Stimulated activated CD4-positive, alpha-beta T cell treated with anti-CD3 and anti-CD28 coated beads, Interleukin-4, amount 100 ng/mL, for 48 hours (primary cell): ENCODE measurements around the gene SAMD14.
A peak's percentile ranks its signal among the peaks of the same experiment; 100 is the strongest.

Source experiments
- DNase-seq, 2 donors: peaks; one replicate each; pipeline ENCODE4 v3.0.0-alpha.2; 2020; ENCODE audit warnings: low read depth in 2 of 2

The SAMD14 gene

DNA sequence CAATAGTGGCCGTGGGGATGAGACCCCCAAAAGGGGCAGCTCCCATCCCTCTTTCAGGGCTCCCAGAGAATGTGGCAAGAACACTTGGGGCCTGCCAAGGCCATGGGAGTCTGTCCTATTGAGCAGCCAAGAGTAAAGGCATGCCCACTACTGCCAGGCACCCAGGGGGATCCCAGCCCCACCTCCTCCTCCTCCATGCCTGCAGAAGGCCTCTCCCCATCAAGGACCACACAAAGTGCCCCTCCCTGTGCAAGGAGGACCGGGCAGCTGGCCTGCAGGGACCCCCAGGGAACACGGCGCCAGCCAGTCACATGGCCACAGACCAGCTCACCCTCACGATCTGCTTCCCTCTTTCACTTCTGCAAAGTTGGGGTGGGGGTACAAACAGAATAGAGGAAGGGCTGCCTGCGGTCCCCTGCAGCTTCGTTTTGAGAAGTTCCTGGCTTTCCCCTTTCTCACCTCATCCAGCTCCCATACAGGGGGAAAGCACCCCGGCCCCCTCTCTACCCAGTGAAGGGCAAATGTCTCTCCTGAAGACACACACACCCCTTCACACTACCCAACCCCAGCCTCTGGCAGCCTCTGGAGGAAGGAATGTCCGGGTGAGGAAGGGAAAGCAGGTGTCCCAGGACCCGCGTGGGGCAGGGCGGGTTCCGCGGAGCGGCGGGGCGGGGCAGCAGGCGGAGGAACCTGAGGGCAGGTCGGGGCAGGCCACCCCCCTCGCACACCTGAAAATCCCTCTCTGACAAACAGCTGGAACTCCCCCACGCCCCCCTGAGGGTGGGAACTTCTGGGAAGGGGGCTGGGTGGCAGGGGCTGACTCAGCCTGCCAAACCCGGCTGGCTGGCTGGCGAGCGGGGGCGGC, 18.5 kb upstream of the SAMD14 start:
- DNase-seq: peak; percentile 63 to 67

DNA sequence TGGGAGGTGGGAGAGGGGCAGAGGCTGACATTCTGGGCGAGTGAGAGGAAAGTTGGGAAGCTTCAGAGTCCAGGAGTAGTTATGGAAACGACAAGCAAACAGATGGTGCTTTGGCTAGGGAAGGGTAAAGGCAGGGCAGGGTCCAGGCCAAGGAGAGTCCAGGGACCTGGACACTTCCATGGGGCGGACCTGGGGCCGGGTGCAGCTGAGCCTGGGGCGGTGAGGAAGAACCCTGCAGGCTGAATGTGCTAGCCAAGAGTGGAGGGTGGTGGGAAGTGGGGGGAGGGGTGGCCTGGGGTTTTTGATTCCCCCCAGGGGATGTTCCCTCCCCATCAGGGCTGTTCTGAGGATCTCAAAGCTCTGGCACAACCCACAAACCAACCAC, 17.9 kb upstream of the SAMD14 start:
- DNase-seq: no peak

DNA sequence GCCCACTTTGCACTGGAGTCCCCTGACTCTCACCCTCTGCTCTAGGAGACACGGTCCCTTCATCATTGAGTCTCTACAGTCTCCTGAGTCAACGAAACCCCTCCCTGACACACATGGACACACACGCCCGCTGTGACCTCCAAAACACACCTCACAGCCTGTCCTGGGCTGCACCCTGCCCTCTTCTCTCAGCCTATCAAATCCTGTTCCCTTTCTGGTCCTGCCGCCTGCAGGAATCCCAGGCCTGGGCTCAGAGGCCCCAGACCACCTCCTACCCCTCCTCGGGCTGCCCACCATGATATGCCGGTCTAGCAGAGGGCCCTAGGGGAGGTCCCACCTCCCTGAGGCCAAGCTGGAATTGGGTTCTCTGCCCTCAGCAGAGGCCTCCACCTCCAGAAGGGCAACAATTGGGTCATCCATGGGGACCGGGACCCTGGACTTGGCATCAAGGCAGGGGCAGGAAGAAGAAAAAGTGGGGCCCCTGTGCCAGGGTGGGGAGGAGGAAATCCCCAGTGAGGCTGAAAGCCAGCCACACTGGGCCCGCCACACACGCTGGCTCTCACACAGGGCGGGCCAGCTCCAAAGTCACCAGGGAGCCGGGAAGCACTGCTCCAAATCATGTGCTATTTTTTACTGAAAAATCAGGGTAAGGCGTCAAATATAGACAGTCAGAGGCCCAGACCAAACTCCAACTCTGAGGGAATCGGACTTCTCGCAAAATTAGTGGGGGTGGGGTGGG, 17.1 kb upstream of the SAMD14 start:
- no peak for DNase-seq

DNA sequence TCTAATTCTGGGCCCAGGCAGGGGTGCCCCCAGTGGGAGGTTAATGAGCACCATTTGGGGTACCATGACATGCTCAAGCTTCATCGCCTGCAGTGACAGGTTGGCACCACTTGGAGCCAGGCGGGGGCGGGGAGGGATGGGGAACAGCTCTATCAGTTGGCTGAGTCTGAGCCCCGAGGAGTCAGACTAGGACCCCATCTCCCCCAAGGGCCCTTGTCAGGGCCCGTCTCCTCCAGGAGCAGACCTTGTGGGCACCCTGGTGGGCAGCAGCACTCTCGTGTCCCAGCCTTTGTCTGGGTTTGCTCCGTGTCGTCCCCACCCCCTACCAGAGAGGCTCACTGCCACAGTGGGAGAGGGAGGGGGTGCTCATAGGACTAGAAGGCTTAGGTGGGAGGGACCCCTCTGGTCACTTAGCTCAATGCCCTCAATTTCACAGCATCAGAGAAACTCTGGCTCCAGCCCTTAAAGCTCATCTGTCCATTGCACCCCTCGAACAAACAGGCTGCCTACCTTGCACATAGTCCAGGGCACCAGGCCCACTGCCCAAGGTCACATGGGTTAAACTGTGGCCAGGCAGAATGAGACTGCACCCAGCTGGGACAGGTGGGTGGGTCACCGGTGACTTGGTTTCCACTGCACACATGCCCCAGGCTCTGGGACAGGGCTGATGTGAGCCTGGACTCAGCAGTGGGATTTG, 16.4 kb upstream of the SAMD14 start:
- DNase-seq: no peak

DNA sequence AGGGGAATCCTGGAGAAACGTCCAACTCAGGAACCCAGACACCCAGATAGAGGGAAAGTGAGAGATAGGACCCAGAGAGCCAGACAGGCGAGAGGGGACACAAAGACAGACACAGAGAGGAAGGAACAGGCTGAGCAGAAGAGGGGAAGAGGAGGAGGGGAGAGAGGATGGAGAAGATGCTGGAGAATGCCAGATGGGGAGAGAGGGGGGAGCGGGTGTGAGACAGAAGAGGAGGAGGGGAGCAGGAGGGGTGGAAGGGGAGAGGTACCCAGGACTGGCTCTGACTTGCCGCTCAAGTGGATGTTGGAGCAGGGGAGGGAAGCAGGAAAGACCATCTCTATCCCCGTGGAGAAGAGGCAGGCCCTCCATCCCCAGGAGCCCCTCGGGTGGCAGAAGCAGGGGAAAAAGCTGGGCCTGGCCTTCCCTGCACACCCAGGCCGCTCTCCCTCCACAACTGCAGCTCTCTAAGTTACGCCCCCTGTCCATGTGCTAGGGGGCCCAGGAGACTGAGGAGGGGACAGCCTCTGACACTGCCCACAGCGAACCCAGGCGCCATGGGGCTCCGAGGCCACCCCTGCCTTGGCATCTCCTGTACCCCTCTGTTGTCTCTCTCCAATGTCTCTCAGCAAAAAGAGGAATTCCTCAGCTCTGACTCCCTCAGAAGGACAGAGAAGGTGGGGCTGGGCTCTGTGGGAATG, 15.7 kb upstream of the SAMD14 start:
- DNase-seq: no peak

DNA sequence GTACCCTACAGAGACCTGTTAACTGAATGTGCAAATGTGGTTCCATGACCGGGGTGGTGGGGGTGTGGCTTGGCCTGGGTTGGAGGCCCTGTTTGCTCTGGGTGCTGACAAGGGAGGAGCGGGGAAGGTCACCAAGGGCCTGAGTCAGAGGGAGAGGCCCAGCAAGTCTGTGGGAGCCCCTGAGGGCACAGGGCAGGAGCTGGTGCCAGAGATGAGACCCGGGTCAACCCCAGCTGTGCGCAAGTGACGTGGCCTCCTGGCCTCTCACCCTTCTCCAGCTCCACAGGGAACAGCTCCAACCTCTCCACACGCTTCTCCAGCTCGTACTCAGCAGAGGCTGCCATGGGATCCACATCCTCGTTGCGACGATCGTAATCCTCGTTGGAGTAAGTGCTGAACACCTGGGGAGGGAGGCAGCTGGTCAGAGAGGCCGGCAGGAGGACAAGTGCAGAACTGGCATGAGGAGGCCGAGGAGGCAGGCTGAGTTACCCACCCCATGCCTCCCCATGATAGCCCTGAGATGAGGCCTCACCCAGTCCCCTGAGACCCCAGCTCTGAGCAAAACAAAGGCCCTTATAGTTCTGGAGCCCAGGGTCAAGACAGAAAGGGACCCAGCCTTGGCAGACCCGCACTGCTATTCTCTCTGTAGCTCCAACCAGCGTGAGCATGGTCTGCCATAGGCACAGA, 15.0 kb upstream of the SAMD14 start:
- DNase-seq: no peak

DNA sequence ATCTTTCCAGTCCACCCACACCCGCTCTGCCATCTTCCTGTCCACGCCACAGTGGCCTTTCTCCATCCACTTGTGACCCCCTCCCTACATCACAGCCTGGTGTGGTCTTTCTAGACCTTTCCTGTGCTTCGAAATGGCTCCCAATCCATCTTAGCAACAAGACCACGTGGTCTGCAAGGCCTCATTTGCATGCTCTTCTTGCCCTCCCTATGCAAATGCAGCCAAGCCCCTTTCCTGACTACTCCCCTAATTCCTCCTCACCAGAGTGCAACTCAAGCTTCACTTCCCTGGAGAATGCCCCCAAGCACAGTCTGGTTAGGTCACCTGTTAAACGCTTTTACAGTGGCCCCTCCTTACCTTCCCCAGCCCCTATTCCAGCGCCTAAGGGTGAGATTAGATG, 14.4 kb upstream of the SAMD14 start:
- DNase-seq: no peak

DNA sequence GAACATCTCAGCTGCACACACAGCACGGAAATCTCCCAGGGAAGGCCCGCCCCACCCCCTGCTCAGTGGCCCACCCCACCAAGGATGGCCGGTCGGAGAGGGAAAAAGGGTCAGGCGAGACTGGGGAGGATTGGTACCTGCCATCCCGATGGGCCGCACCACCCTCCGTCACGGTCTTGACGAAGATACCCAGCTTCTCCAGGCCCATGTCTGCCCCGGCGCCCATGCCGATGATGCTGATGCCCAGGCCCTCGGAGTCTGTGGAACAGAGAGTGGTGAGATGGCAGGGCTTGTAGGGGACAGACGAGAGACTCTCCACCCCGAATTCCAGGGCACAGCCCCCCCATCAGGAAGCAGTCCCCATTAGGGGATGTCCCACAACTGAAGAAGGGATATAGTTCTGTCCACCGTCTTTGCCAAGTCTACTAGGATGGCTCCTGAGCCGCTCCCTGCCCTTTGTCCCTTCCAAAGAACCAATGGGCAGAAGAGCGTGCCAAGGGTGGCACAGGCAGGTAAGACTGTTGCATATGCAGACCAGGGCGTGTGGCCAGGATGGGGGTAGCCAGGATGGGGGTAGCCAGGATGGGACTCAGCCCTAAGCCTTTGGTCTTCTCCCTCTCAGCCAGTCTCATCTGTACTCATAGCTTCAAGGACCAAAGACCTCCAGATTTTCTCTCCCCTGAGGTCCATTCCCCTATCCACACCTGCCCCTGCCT, 13.7 kb upstream of the SAMD14 start:
- no peak for DNase-seq

DNA sequence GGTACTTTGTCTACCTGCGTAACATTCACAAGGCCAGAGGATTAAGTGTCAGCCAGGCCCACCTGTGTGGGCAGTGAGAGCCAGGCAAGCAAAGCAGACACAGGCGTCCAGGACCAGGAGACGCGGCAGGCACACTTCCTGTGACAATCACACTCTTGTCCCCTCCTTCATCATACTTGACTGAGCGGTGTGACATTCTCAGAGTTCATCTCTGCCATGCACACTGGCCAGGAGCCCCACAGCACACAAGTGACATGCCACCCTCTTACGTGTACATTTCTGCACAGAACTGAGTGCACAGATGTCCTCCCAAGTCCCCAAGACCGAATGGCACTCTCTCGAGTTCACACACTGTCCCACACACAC, 11.8 kb upstream of the SAMD14 start:
- no peak for DNase-seq

DNA sequence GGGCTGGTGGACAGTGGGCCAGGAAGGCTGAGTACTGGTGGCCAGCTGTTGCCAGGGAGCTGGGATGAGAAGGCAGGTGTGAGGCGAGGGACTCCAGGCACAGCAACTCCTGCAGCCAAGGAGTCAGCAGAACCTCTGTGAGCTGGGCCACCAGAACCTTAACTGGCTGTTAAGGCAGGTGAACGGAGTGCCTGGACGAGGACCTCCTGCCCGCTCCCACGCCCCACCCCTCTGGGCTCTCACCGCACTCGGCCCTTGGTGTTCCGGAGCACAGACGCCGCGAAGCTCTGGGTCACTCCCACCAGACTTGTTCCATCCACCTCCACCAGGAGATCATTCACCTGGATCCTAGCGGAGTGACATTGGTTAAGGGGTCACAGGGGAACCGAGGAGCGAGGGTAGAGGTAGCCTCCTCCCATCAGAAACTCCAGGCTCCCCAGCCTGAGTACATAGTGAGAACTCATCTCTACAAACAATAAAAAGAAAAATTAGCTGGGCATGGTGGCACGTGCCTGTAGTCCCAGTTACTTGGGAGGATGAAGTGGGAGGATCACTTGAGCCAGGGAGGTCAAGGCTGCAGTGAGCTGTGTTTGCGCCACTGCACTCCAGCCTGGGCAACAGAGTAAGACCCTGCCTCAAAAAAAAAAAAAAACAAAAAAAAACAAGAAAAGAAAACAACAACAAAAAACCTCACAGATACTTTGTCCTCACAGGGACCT, 11.2 kb upstream of the SAMD14 start:
- DNase-seq: no peak

DNA sequence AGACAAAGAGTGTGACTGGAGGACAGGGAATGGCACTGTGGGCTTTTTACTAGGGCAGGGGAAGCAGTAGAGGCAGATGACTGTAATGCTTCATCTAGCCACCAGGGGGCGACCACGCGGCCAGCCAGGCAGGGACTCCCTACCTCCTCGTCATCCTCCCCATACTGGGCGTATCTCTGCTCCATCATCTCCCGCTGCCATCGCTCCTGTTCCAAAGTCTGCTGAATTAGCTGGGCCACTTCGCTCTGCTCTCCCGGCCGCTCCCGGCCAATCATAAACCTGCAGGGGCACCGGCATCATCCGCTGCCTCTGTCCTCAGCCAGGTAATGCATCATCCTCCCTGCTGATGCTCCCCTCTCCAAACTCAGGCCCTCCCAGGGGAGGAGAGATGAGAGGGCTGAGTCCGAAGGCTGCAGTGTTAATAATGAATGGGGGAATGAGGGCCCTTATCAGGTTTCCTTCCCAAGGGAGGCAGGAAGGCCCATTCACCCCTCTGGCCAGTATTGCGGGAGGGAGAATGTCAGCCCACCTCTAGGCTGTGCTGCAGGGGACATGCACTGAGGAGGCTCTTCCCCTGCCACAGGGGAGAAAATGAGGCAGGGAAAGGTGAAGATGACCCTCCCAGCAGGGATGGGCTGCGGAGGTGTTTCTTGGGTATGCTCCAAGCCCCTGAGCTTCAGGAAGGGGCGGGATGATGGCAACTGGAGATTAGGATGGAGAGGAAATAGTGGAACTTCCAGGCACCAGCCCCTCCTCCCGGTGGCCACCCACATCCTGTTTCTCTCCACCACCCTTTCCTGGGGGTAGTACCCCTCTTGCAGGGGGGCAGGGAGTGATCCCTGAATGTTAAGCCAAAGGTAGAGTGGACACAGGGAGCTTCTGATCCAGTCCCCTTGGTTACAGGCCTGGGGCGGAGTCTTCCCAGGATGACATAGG, 10.3 kb upstream of the SAMD14 start:
- peak; percentile 75 to 79 for DNase-seq

DNA sequence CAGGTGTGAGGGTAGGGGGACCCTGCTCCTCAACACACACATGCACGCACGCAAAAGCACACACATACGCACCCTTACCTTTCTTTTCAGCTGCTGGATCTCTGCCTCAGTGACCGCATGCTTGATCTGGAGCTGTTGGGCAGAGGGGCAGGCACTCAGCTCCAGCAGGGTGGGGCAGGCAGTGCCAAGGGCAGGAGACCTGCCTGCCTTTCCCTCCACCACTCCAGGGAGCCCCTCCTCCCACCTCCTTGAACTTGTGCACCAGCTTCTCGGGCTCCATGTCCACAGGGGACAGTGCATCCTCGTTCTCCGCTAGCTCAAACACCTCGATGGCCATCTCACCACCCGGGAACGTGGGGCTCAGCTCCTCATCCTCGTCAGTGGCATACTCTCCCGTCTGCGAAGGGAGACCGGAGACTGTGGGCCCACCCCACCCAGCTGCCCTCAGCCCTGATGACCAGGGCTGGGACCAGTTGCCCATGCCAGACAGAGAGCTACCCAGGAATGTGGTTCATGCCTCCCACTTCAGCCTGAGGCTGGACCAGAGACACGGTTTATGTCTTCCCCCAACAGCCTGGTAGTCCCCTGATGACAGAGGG, 9.3 kb upstream of the SAMD14 start:
- DNase-seq: no peak

DNA sequence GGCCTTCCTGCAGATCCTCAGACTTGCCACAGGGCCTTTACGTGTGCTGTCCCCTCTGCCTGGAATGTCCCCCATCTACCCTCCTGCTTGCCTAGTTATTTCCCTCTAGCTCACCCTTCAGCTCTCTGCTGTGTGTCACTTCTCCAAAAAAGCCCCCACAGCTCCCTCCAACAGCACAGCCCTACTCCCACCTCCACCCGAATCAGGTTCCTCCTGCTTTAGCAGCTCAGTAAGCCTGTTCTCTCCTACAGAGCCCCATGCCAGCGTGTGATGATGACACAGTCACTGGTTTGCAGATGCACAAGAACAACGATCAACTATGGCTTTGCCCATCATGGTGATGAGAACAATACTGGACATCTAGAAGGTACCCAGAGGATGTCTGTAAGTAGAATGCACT, 7.1 kb upstream of the SAMD14 start:
- no peak for DNase-seq

DNA sequence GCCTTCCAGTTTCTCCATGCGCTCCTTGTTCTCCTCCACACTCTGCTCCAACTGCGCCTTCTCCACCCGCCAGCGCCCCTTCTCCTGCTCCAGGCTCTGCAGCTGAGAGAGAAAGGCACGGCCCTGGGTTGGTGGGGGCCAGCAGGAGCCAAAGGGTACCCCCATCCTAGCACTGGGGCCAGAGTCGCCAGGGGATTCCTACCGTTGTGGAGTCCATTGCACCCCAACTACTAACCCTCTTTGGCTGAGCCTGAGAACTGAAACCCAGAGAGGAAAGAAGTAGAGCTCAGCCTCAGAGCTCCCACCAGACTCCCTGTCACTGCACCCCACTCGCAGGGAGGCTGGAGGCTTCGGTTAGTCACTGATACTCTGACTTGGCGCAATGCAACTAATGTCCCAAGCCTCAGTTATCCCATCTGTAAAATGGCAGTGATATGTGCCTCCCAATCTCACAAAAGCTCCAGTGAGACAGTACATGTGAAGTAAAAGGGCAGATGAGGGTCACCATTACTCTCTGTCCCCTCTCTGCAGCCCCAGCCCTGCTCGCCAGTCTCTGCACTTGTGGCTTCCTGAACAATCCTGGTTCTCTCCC, 6.2 kb upstream of the SAMD14 start:
- DNase-seq: no peak

DNA sequence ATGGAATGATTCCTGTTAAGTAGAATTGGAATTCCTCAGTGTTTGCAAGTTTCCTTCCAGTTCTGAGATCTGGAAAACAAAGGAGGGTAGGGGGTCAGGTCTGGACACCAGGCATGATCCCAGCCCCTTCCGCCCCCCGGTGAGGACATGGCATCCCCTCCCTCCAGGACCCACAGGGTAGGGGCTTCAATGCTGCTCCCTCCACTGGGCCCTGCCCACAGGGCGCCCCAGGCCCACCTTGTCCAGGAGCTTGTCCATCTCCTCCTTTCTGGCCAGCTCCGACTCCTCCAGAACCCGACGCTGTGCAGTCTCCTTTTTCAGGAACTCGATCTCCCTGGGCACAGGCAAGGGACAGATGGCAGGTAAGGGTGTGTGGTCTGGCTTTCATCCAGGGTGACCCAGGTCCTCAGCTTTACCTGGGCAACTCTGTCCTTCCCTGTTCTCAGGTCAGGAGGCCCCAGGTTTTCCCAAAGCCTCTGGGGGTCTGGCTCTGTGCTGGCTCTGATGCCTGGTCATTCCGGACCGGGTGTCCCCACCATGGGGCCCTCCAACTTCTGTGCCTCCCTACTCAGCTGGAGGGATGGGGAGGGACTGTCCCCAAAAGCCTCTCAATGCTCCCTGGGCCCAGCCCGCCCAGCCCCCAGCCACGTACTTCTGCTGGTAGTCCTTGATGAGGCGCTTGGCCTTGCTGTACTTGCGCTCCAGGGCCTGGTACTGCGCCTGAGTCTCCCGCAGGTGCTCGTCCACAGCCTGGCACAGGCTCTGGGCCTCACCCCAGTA, 5.5 kb upstream of the SAMD14 start:
- no peak for DNase-seq

DNA sequence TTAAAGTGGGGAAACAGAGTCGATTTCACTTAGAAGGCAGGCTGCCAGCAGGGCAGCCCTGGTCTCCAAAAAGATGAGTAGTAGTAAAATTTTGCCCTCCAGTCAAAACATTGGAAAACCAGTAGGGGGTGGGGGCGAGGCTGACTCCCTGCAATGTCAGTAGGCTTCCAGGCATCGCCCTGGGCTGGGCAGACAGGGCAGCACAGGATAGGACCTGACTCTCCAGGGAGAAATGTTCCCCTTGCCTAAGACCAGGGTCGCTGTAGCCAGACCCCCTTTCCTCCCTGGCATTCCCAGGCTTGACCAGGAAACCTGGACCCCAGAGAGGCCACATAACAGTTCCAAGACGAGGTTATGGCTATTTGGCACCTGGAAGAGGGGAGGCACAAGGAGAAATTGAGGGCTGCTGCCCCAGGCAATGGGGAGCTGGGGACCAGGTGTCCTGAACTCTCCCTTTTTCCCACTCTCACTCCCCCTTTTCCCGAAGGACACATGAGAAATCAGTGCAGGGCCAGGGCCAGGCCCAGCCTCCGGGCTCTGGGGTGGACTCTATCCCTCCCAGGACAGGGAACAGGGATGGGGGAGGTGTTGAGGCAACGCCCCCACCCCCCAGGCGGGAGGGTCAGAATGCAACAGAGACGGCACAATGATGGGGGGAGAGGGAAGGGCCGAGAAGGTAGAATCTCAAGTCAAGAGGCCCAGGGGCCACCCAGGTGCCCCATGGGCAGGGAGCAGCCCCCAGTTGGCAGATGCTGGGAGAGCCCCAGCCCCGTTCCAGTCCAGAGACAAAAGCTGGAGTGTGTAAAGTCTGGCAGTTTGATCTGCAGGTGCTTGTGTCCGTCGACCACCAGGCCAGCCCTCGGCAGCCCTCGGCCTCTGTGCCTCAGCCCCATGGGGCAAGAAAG, 4.5 kb upstream of the SAMD14 start:
- no peak for DNase-seq

DNA sequence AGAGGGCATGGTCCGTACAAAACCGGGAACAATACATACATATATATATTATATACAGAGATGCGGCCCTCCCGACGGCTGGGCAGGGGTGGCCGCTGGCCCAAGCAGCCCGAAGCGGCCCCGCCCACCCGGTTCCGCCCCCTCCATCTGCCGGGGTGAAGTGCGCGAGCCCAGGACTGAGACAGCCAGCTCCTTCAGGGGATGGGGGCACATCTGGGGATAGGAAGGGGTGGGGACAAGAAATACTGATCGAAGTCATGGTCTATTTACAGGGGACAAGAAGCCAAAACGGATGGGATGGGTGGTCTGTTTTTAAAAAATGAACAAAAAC, 3.8 kb upstream of the SAMD14 start:
- no peak for DNase-seq
